HG03457 (cell line): ENCODE results near the gene ZNF845.
"Not testable (repeated sequence)": the region's sequence is repeated elsewhere in the genome, so short reads cannot be mapped to it uniquely, and the experiment has no call there.

ENCODE experiments used
- ATAC-seq: cut with Tn5 transposase; IDR thresholded peaks from one replicate; pipeline ENCODE4 v1.9.1; 2021; ENCODE audit warnings: moderate number of reproducible peaks; ENCODE audit not compliant: unreplicated experiment

Gene ZNF845

GRCh38 chr19:53374743-53375142 lies 41.2 kb downstream of the ZNF845 start:
- no peak for ATAC-seq

- ATAC-seq, result no peak
These were observed 47.8 kb downstream of the ZNF845 start for GRCh38 chr19:53381376-53381775.

- ATAC-seq, result no peak
These were observed 54.6 kb downstream of the ZNF845 start for GRCh38 chr19:53388168-53388567.

GRCh38 chr19:53388904-53389303 lies 55.4 kb downstream of the ZNF845 start:
- ATAC-seq, result no peak

- ATAC-seq, result no peak
These were observed 56.0 kb downstream of the ZNF845 start for GRCh38 chr19:53389571-53389970.

GRCh38 chr19:53389978-53390377 lies 56.4 kb downstream of the ZNF845 start:
- no peak for ATAC-seq

- no peak for ATAC-seq
These were observed 61.0 kb downstream of the ZNF845 start for GRCh38 chr19:53394522-53394973.

- ATAC-seq, result peak; percentile 80
These were observed 61.7 kb downstream of the ZNF845 start, which contains the start of gene ZNF765 for GRCh38 chr19:53394974-53395839. ZNF765 (plus strand) TSS chr19:53395149; CDS start chr19:53398016, 2,867 bp downstream.

GRCh38 chr19:53395840-53396524 lies 62.4 kb downstream of the ZNF845 start:
- ATAC-seq, result not testable (repeated sequence)

GRCh38 chr19:53396525-53396868 lies 62.9 kb downstream of the ZNF845 start:
- ATAC-seq, result no peak

- not testable (repeated sequence) for ATAC-seq
These were observed 64.4 kb downstream of the ZNF845 start for GRCh38 chr19:53397918-53398317.
